Measurements from ENCODE around the gene HDHD3. TPM values are rescaled to one million over a fixed set of nuclear protein-coding genes. Genes with fewer than 3 reads are reported as not detected.
A peak's percentile ranks its signal among the peaks of the same experiment; 100 is the strongest.

Gene HDHD3
- total RNA-seq, 2 donors from 2014 or later, result 12.1 to 15.5 TPM

GRCh38 chr9:113399646-113400200 is 22.9 kb upstream of the HDHD3 start:
- no peaks in the 10 kb centered on the region for H3K27me3 Mint-ChIP-seq (ENCODE audit: low read depth)
- no peak for ATAC-seq (replicated peaks in 1 of 2)
- no peak for DNase-seq
- peaks cover 34% of the 10 kb centered on the region for H3K4me1 Mint-ChIP-seq (ENCODE audit: low read depth)
- peak overlapping the region; percentile 61 to 96 for H3K4me3 Mint-ChIP-seq
- no peaks in the 10 kb centered on the region for H3K36me3 Mint-ChIP-seq (ENCODE audit: insufficient read depth in 2 of 2)
- no peak overlapping the region for H3K27ac Mint-ChIP-seq
- no peaks in the 10 kb centered on the region for H3K9me3 Mint-ChIP-seq

GRCh38 chr9:113398796-113399195 is 22.0 kb upstream of the HDHD3 start:
- Mint-ChIP-seq H3K4me3 (peak overlapping the region; percentile 18 to 61), H3K27ac (no peak overlapping the region)

GRCh38 chr9:113397203-113397631 is 20.4 kb upstream of the HDHD3 start:
- Mint-ChIP-seq H3K27ac (no peak overlapping the region), H3K4me3 (no peak overlapping the region), H3K4me1 (ENCODE audit: low read depth) (peaks cover 30% of the 10 kb centered on the region), H3K36me3 (ENCODE audit: insufficient read depth in 2 of 2) (no peaks in the 10 kb centered on the region), H3K9me3 (no peaks in the 10 kb centered on the region), H3K27me3 (ENCODE audit: low read depth) (no peaks in the 10 kb centered on the region)
- DNase-seq (no peak), ATAC-seq (replicated peaks in 1 of 2) (no peak)

More at GRCh38 chr9:113398796-113399195, 22.0 kb upstream of the HDHD3 start:
- Mint-ChIP-seq H3K36me3 (ENCODE audit: insufficient read depth in 2 of 2) (no peaks in the 10 kb centered on the region), H3K9me3 (no peaks in the 10 kb centered on the region), H3K4me1 (ENCODE audit: low read depth) (peaks cover 34% of the 10 kb centered on the region), H3K27me3 (ENCODE audit: low read depth) (no peaks in the 10 kb centered on the region)
- DNase-seq, result no peak
- no peak for ATAC-seq (replicated peaks in 1 of 2)

GRCh38 chr9:113395000-113395861 is 18.4 kb upstream of the HDHD3 start:
- H3K27ac Mint-ChIP-seq, result no peak overlapping the region
- no peaks in the 10 kb centered on the region for H3K27me3 Mint-ChIP-seq (ENCODE audit: low read depth)
- ATAC-seq (replicated peaks in 1 of 2) (no peak), DNase-seq (no peak)
- H3K4me1 Mint-ChIP-seq (ENCODE audit: low read depth), result peaks cover 21% of the 10 kb centered on the region
- no peaks in the 10 kb centered on the region for H3K9me3 Mint-ChIP-seq
- H3K36me3 Mint-ChIP-seq (ENCODE audit: insufficient read depth in 2 of 2), result no peaks in the 10 kb centered on the region
- no peak overlapping the region for H3K4me3 Mint-ChIP-seq

GRCh38 chr9:113393281-113393680 is 16.5 kb upstream of the HDHD3 start:
- Mint-ChIP-seq H3K9me3 (no peaks in the 10 kb centered on the region), H3K27me3 (ENCODE audit: low read depth) (no peaks in the 10 kb centered on the region), H3K4me3 (no peak overlapping the region), H3K4me1 (ENCODE audit: low read depth) (peaks cover 4% of the 10 kb centered on the region), H3K36me3 (ENCODE audit: insufficient read depth in 2 of 2) (peaks cover 0 to 1% of the 10 kb centered on the region in 2 donors), H3K27ac (no peak overlapping the region)
- DNase-seq (no peak), ATAC-seq (replicated peaks in 1 of 2) (no peak)

- H3K27ac Mint-ChIP-seq, result no peak overlapping the region
- no peaks in the 10 kb centered on the region for H3K27me3 Mint-ChIP-seq (ENCODE audit: low read depth)
- H3K9me3 Mint-ChIP-seq, result no peaks in the 10 kb centered on the region
- no peaks in the 10 kb centered on the region for H3K4me1 Mint-ChIP-seq (ENCODE audit: low read depth)
- peaks cover 0 to 1% of the 10 kb centered on the region in 2 donors for H3K36me3 Mint-ChIP-seq (ENCODE audit: insufficient read depth in 2 of 2)
- ATAC-seq (replicated peaks in 1 of 2) (no peak), DNase-seq (no peak)
- H3K4me3 Mint-ChIP-seq, result no peak overlapping the region
These were observed 15.1 kb upstream of the HDHD3 start for GRCh38 chr9:113391917-113392316.

GRCh38 chr9:113390192-113390960 is 13.6 kb upstream of the HDHD3 start:
- H3K27ac Mint-ChIP-seq, result no peak overlapping the region

GRCh38 chr9:113389451-113389850 is 12.7 kb upstream of the HDHD3 start:
- no peak for ATAC-seq (replicated peaks in 1 of 2)
- no peak overlapping the region for H3K4me3 Mint-ChIP-seq
- DNase-seq, result no peak
- H3K36me3 Mint-ChIP-seq (ENCODE audit: insufficient read depth in 2 of 2), result peaks cover 0 to 1% of the 10 kb centered on the region in 2 donors
- H3K4me1 Mint-ChIP-seq (ENCODE audit: low read depth), result no peaks in the 10 kb centered on the region
- no peak overlapping the region for H3K27ac Mint-ChIP-seq
- no peaks in the 10 kb centered on the region for H3K27me3 Mint-ChIP-seq (ENCODE audit: low read depth)
- H3K9me3 Mint-ChIP-seq, result no peaks in the 10 kb centered on the region

More at GRCh38 chr9:113390192-113390960, 13.6 kb upstream of the HDHD3 start:
- no peak for ATAC-seq (replicated peaks in 1 of 2)
- H3K9me3 Mint-ChIP-seq, result no peaks in the 10 kb centered on the region
- no peak overlapping the region for H3K4me3 Mint-ChIP-seq
- H3K4me1 Mint-ChIP-seq (ENCODE audit: low read depth), result no peaks in the 10 kb centered on the region
- no peaks in the 10 kb centered on the region for H3K27me3 Mint-ChIP-seq (ENCODE audit: low read depth)
- peaks cover 0 to 1% of the 10 kb centered on the region in 2 donors for H3K36me3 Mint-ChIP-seq (ENCODE audit: insufficient read depth in 2 of 2)
- DNase-seq, result no peak

- Mint-ChIP-seq H3K27ac (no peak overlapping the region), H3K4me1 (ENCODE audit: low read depth) (no peaks in the 10 kb centered on the region), H3K9me3 (no peaks in the 10 kb centered on the region), H3K4me3 (no peak overlapping the region), H3K27me3 (ENCODE audit: low read depth) (no peaks in the 10 kb centered on the region), H3K36me3 (ENCODE audit: insufficient read depth in 2 of 2) (peaks cover 0 to 1% of the 10 kb centered on the region in 2 donors)
- ATAC-seq (replicated peaks in 1 of 2), result no peak
- DNase-seq, result no peak
These were observed 12.0 kb upstream of the HDHD3 start for GRCh38 chr9:113388833-113389232.

GRCh38 chr9:113387560-113388230 is 10.9 kb upstream of the HDHD3 start:
- DNase-seq, result no peak
- no peak for ATAC-seq (replicated peaks in 1 of 2)
- H3K4me3 Mint-ChIP-seq, result no peak overlapping the region
- H3K9me3 Mint-ChIP-seq, result no peaks in the 10 kb centered on the region
- H3K4me1 Mint-ChIP-seq (ENCODE audit: low read depth), result no peaks in the 10 kb centered on the region
- H3K27ac Mint-ChIP-seq, result no peak overlapping the region
- peaks cover 0 to 1% of the 10 kb centered on the region in 2 donors for H3K36me3 Mint-ChIP-seq (ENCODE audit: insufficient read depth in 2 of 2)
- no peaks in the 10 kb centered on the region for H3K27me3 Mint-ChIP-seq (ENCODE audit: low read depth)

- ATAC-seq (replicated peaks in 1 of 2) (no peak), DNase-seq (no peak)
- H3K27ac Mint-ChIP-seq, result no peak overlapping the region
- no peaks in the 10 kb centered on the region for H3K4me1 Mint-ChIP-seq (ENCODE audit: low read depth)
- no peaks in the 10 kb centered on the region for H3K9me3 Mint-ChIP-seq
- no peak overlapping the region for H3K4me3 Mint-ChIP-seq
- H3K36me3 Mint-ChIP-seq (ENCODE audit: insufficient read depth in 2 of 2), result peaks cover 0 to 1% of the 10 kb centered on the region in 2 donors
- H3K27me3 Mint-ChIP-seq (ENCODE audit: low read depth), result no peaks in the 10 kb centered on the region
These were observed 10.0 kb upstream of the HDHD3 start for GRCh38 chr9:113386571-113387393.

GRCh38 chr9:113381909-113382411 is 5.2 kb upstream of the HDHD3 start:
- DNase-seq (no peak), ATAC-seq (replicated peaks in 1 of 2) (no peak)
- Mint-ChIP-seq H3K27ac (no peak overlapping the region), H3K27me3 (ENCODE audit: low read depth) (no peaks in the 10 kb centered on the region), H3K4me3 (no peak overlapping the region), H3K36me3 (ENCODE audit: insufficient read depth in 2 of 2) (no peaks in the 10 kb centered on the region), H3K9me3 (no peaks in the 10 kb centered on the region), H3K4me1 (ENCODE audit: low read depth) (peaks cover 7% of the 10 kb centered on the region)

Data from activated T-cell treated with anti-CD3 and anti-CD28 coated beads, Interleukin-2, amount 50 U/mL, for 72 hours (primary cell).